PFSK-1 (cell line): ENCODE data around the gene STK11.

ENCODE experiments used
- FOXP2 ChIP-seq: optimal IDR thresholded peaks from 2 replicates; pipeline ENCODE3; 2011; ENCODE audit warnings: borderline replicate concordance, control low read depth, inconsistent platforms; ENCODE audit not compliant: insufficient read depth; ENCODE audit errors: extremely low read length, extremely low read depth
- POLR2AphosphoS5 ChIP-seq: IDR thresholded peaks from 2 replicates; pipeline ENCODE4 v1.6.1; 2012; ENCODE audit warnings: low read depth, mild to moderate bottlenecking, control low read depth, low read length, moderate library complexity
- REST ChIP-seq, 2 experiments: IDR thresholded peaks; 2 replicates each; pipeline versions ENCODE4 v1.6.1 to v1.8.0; 2011 to 2012; ENCODE audit warnings: low read depth in 2 of 2, low read length in 2 of 2, control low read depth in 1 of 2, inconsistent platforms in 1 of 2, mild to moderate bottlenecking in 1 of 2, moderate library complexity in 1 of 2; ENCODE audit not compliant: insufficient read depth in 1 of 2
- SIN3A ChIP-seq: IDR thresholded peaks from 2 replicates; pipeline ENCODE4 v1.6.1; 2012; ENCODE audit warnings: mild to moderate bottlenecking, low read length, moderate library complexity, borderline replicate concordance; ENCODE audit not compliant: insufficient read depth
- TAF1 ChIP-seq: IDR thresholded peaks from 2 replicates; pipeline ENCODE4 v1.6.1; 2012; ENCODE audit warnings: low read length, control low read depth, borderline replicate concordance; ENCODE audit not compliant: insufficient read depth

The STK11 gene

DNA sequence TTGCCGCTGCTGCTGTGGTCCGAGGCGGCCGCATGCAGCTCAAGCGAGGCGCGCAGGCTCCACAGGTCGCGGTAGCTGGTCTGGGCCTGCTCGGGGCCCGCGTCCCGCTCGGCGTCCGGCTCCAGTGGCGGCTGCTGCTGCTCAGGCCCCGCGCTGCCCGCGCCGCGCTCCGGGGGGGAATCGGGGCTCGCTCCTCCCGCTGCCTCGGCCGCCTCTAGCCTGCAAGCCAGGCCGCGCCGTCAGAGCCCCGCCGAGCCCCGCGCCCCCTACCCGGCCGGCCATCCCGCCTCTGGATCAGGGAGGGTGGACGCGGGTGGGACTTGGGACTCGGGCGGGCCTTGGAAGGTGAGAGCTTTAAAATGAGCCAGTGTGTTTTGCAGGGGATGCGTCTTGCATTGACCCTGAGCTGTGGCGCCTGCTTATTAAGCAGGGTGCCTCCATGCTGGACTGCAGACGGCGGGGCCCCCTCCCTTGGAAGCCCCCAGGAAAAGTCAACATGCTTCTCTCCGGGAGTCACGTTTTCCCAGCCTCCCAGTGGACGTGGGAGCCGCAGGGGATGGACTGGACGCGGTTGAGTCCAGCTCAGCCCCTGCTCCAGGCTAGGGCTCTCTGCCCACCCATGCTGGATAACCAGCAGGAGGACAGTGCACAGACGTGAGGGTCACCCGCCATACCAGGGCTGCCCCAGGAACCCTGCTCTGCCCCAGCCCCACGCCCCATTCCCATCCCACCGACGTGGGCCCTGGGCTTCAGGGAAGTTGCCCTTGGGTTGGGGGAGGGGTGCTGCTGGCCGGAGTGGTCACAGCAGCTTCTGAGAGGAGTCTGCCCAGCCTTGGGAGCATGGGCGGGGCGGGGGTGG is 24.6 kb downstream of the STK11 start:
- TF ChIP-seq REST (IDR thresholded peaks at IDR 0.05; ENCODE audit: insufficient read depth in 1 of 2, low read depth in 2 of 2, low read length in 2 of 2): no peak
- TF ChIP-seq SIN3A: no peak
- TF ChIP-seq TAF1: no peak

GRCh38 chr19:1230783-1231489 is 25.4 kb downstream of the STK11 start:
- no peak for TF ChIP-seq FOXP2
- TF ChIP-seq POLR2AphosphoS5: no peak
- TF ChIP-seq SIN3A: no peak
- no peak for TF ChIP-seq REST (IDR thresholded peaks at IDR 0.05; ENCODE audit: insufficient read depth in 1 of 2, low read depth in 2 of 2, low read length in 2 of 2)
- no peak for TF ChIP-seq TAF1

DNA sequence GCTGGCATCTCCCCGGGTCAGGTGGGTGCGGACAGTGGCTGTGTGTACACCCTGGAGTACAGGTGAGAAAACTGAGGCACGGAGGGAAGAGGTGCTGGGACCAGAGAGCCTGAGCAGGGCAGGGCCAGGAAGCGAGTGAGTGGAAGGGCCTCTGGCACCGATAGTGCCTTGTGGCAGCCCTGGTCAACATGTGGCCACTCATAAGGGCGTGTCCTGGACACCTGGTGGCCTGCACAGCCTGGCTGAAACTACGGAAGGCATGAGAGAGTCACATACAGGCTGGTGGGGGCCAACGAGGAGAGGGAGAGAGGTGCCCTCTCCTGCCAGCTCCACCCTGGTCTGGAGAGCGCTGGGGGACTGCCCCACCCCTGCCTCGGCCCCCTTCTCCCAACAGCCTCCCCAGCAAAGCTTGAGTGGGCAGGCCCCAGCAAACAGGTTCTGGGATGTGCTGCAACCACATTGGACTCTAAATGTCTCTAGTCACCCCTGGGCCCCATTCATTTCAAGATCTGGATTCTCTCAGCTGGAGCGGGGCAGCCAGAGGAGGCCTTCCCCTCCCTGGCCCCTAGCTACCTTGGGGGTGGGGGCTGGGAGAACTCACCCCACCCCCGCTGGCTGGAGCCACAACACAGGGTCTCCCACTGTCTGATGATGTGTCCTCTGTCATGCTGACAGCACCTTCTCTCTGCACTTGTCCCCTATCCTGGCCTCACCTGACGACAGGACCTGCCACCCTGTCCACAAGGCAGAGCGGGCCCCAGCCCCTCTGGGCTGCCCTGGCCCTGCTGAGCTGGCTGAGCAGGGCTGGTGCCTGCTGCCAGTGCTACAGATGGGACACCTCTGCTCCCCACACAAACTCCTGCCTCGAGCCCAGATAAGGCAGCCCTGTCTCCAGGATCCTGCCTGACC is 26.4 kb downstream of the STK11 start:
- no peak for TF ChIP-seq SIN3A
- TF ChIP-seq POLR2AphosphoS5: no peak
- TF ChIP-seq REST (IDR thresholded peaks at IDR 0.05; ENCODE audit: insufficient read depth in 1 of 2, low read depth in 2 of 2, low read length in 2 of 2): no peak
- no peak for TF ChIP-seq TAF1
- no peak for TF ChIP-seq FOXP2

DNA sequence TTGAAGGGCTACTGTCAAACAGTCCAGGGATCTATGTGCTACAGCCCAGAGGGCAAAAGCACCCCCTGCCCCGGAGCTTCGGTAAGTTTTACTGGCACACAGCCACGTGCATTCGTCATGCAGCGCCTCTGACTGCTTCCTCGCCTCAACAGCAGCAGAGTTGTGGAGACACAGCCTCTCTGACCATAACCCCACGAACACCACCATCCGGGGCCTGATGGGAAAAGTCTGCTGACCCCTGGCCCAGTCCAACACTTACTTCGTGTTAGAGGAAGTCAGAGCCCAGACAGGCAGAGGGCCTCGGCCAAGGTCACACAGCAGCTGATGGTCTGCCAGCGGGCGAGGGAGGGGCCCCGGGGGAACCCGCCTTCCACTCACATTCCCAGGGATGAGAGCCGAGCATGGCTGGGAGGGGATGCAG is 27.1 kb downstream of the STK11 start:
- no peak for TF ChIP-seq TAF1
- TF ChIP-seq POLR2AphosphoS5: no peak
- TF ChIP-seq SIN3A: no peak
- TF ChIP-seq REST (IDR thresholded peaks at IDR 0.05; ENCODE audit: insufficient read depth in 1 of 2, low read depth in 2 of 2, low read length in 2 of 2): no peak
- no peak for TF ChIP-seq FOXP2
